ENCODE data around the gene NEUROD4. TPM values are rescaled to one million over a fixed set of nuclear protein-coding genes. Genes with fewer than 3 reads are reported as not detected.

NEUROD4 gene
- total RNA-seq, 1 experiment from 2014 or later = not detected

- Histone ChIP-seq H3K27ac (no peak overlapping the region), H4K20me1 (ENCODE audit: insufficient read depth) (no peaks in the 10 kb centered on the region), H3K79me2 (ENCODE audit: low read depth) (no peaks in the 10 kb centered on the region), H3K4me1 (replicated peaks; ENCODE audit: insufficient read depth) (no peaks in the 10 kb centered on the region), H2AFZ (no peak overlapping the region), H3K9me3 (ENCODE audit: insufficient read depth, low read depth) (no peaks in the 10 kb centered on the region), H3K27me3 (ENCODE audit: insufficient read depth, low read depth) (peaks cover 81% of the 10 kb centered on the region), H3K4me3 (no peak overlapping the region), H3F3A (ENCODE audit: insufficient read depth, low read depth) (no peaks in the 10 kb centered on the region), H3K9me2 (ENCODE audit: insufficient read depth) (no peaks in the 10 kb centered on the region), H3K36me3 (ENCODE audit: low read depth) (no peaks in the 10 kb centered on the region), H3K4me2 (no peak overlapping the region)
- DNase-seq = no peak
- ChIA-PET CTCF (interaction anchor here (0.7 to 1.0 kb wide), 2 partner anchors 19 to 922 kb away, joined by 3 read pairs; no protein-coding TSS in a partner anchor), POLR2A (ENCODE audit: unreplicated experiment) (no interaction called here)
- intact Hi-C loops (cut with micrococcal nuclease; ENCODE audit: unreplicated experiment) = no loop called here
- TF ChIP-seq CTCF (conservative IDR thresholded peaks at IDR 0.05) (no peak), EZH2 (IDR thresholded peaks at IDR 0.05; ENCODE audit: low read depth) (no peak)
- no TSS peak for BruUV-seq (replicated peaks)
Observed at GRCh38 chr12:54974279-54974678, 45.5 kb upstream of the NEUROD4 start.

- no peaks in the 10 kb centered on the region for H3K79me2 ChIP-seq (ENCODE audit: low read depth)
- no peak overlapping the region for H3K4me2 ChIP-seq
- no peaks in the 10 kb centered on the region for H3K9me3 ChIP-seq (ENCODE audit: insufficient read depth, low read depth)
- no peak overlapping the region for H2AFZ ChIP-seq
- BruUV-seq (replicated peaks) = no TSS peak
- H3K27ac ChIP-seq = no peak overlapping the region
- no peak for DNase-seq
- CTCF ChIA-PET = no interaction called here
- H3K27me3 ChIP-seq (ENCODE audit: insufficient read depth, low read depth) = peaks cover 91% of the 10 kb centered on the region
- H3K9me2 ChIP-seq (ENCODE audit: insufficient read depth) = no peaks in the 10 kb centered on the region
- no peaks in the 10 kb centered on the region for H3F3A ChIP-seq (ENCODE audit: insufficient read depth, low read depth)
- TF ChIP-seq CTCF (conservative IDR thresholded peaks at IDR 0.05) (no peak), EZH2 (IDR thresholded peaks at IDR 0.05; ENCODE audit: low read depth) (no peak)
- H3K4me3 ChIP-seq = no peak overlapping the region
- intact Hi-C loops (cut with micrococcal nuclease; ENCODE audit: unreplicated experiment) = no loop called here
- H3K36me3 ChIP-seq (ENCODE audit: low read depth) = no peaks in the 10 kb centered on the region
- POLR2A ChIA-PET (ENCODE audit: unreplicated experiment) = interaction anchor here (0.7 kb wide), 1 partner anchor 73 kb away, joined by 4 read pairs; no protein-coding TSS in a partner anchor
- H4K20me1 ChIP-seq (ENCODE audit: insufficient read depth) = no peaks in the 10 kb centered on the region
- H3K4me1 ChIP-seq (replicated peaks; ENCODE audit: insufficient read depth) = no peaks in the 10 kb centered on the region
Observed at GRCh38 chr12:54975272-54975671, 44.5 kb upstream of the NEUROD4 start.

GRCh38 chr12:54975875-54976274, 43.9 kb upstream of the NEUROD4 start:
- intact Hi-C loops (cut with micrococcal nuclease; ENCODE audit: unreplicated experiment) = no loop called here
- H3K79me2 ChIP-seq (ENCODE audit: low read depth) = no peaks in the 10 kb centered on the region
- no peaks in the 10 kb centered on the region for H3K9me3 ChIP-seq (ENCODE audit: insufficient read depth, low read depth)
- H2AFZ ChIP-seq = no peak overlapping the region
- no peak overlapping the region for H3K4me2 ChIP-seq
- no peak overlapping the region for H3K27ac ChIP-seq
- ChIA-PET CTCF (no interaction called here), POLR2A (ENCODE audit: unreplicated experiment) (no interaction called here)
- H4K20me1 ChIP-seq (ENCODE audit: insufficient read depth) = no peaks in the 10 kb centered on the region
- H3F3A ChIP-seq (ENCODE audit: insufficient read depth, low read depth) = no peaks in the 10 kb centered on the region
- no peaks in the 10 kb centered on the region for H3K9me2 ChIP-seq (ENCODE audit: insufficient read depth)
- no peak for TF ChIP-seq EZH2 (IDR thresholded peaks at IDR 0.05; ENCODE audit: low read depth)
- TF ChIP-seq CTCF (conservative IDR thresholded peaks at IDR 0.05) = no peak
- DNase-seq = no peak
- no TSS peak for BruUV-seq (replicated peaks)
- no peaks in the 10 kb centered on the region for H3K36me3 ChIP-seq (ENCODE audit: low read depth)
- H3K4me3 ChIP-seq = no peak overlapping the region
- H3K4me1 ChIP-seq (replicated peaks; ENCODE audit: insufficient read depth) = no peaks in the 10 kb centered on the region
- H3K27me3 ChIP-seq (ENCODE audit: insufficient read depth, low read depth) = peaks cover 86% of the 10 kb centered on the region
